Middle frontal gyrus (tissue), 1 donor: ENCODE results near the gene ZCCHC8.

Experiments
- DNase-seq: peaks from one replicate; pipeline ENCODE4 v3.0.0-alpha.2; 2015; ENCODE audit warnings: low spot score; ENCODE audit errors: extremely low spot score

The ZCCHC8 gene

GRCh38 chr12:122500685-122501488, at the start of gene ZCCHC8:
ZCCHC8 (minus strand) TSS chr12:122500932; CDS start chr12:122500840, 92 bp downstream.
- DNase-seq = peak; percentile 95

- DNase-seq = no peak
Measured at GRCh38 chr12:122547330-122547729, 46.6 kb upstream of the ZCCHC8 start.

GRCh38 chr12:122545855-122546254, 45.1 kb upstream of the ZCCHC8 start:
- DNase-seq = no peak

- no peak for DNase-seq
Measured at GRCh38 chr12:122544537-122544936, 43.8 kb upstream of the ZCCHC8 start.

- no peak for DNase-seq
Measured at GRCh38 chr12:122538496-122538895, 37.8 kb upstream of the ZCCHC8 start.

GRCh38 chr12:122537021-122537420, 36.3 kb upstream of the ZCCHC8 start:
- DNase-seq = no peak

GRCh38 chr12:122533856-122534255, 33.1 kb upstream of the ZCCHC8 start:
- DNase-seq = peak; percentile 40

GRCh38 chr12:122528992-122529391, 28.3 kb upstream of the ZCCHC8 start:
- DNase-seq = no peak

- DNase-seq = no peak
Measured at GRCh38 chr12:122528582-122528981, 27.9 kb upstream of the ZCCHC8 start.

- DNase-seq = no peak
Measured at GRCh38 chr12:122527478-122527944, 26.8 kb upstream of the ZCCHC8 start.

GRCh38 chr12:122526683-122527477, 26.1 kb upstream of the ZCCHC8 start, which contains the start of the genes KNTC1 and RSRC2:
KNTC1 (plus strand) TSS chr12:122527249; CDS start chr12:122530064, 2,815 bp downstream.
RSRC2 (minus strand) TSS chr12:122526936; CDS start chr12:122526853, 83 bp downstream.
- peak; percentile 98 for DNase-seq

GRCh38 chr12:122523846-122524718, 23.4 kb upstream of the ZCCHC8 start:
- no peak for DNase-seq

- DNase-seq = no peak
Measured at GRCh38 chr12:122523280-122523679, 22.5 kb upstream of the ZCCHC8 start.

- DNase-seq = no peak
Measured at GRCh38 chr12:122520676-122521075, 19.9 kb upstream of the ZCCHC8 start.

- no peak for DNase-seq
Measured at GRCh38 chr12:122519418-122519817, 18.7 kb upstream of the ZCCHC8 start.

GRCh38 chr12:122518908-122519307, 18.2 kb upstream of the ZCCHC8 start:
- DNase-seq = no peak

GRCh38 chr12:122517877-122518276, 17.1 kb upstream of the ZCCHC8 start:
- DNase-seq = no peak

- DNase-seq = no peak
Measured at GRCh38 chr12:122516544-122517361, 16.0 kb upstream of the ZCCHC8 start.

- DNase-seq = no peak
Measured at GRCh38 chr12:122515275-122515674, 14.5 kb upstream of the ZCCHC8 start.

- no peak for DNase-seq
Measured at GRCh38 chr12:122513660-122514059, 12.9 kb upstream of the ZCCHC8 start.
